ENCODE measurements around the gene NDRG4.
A peak's percentile ranks its signal among the peaks of the same experiment; 100 is the strongest.
"Not testable (repeated sequence)": the region's sequence is repeated elsewhere in the genome, so short reads cannot be mapped to it uniquely, and the experiment has no call there.

The NDRG4 gene

DNA sequence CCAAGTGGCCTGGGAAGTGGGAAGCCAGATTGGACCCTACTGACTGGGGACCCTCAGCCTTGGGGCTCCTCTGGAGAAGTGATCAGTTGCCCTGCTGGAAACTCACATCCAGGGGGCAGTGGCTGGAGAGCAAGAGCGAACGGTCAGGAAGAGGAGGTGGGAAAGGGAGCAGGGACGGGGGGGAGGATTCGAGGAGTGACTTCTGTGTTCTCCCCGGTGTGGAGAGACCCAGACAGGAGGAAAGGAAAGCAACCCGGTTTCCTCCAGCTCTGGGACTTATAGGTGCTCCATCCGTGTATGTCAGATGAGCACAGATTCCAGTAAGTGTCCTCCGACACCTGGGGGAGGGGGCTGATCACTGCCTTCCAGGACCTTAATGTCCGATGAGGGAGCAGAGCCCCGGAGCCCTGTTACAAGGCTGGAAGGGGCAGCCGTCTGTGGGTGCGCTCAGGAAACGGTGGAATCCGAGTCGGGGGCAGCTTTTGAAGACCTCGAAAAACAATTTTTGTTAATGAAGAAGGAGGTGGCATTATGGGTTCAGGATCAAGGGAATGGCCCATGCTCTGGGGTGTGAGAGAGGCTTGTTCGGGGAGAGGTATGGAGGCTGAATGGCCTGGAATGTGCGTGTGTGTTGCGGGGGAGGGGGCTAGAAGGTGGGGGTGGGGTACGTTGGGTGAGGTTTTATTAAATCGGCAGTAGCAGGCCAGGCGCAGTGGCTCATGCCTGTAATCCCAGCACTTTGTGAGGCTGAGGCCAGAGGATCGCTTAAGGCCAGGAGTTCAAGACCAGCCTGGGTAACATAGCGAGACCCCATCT is 34.8 kb upstream of the NDRG4 start:
- DNase-seq (ENCODE audit: low spot score), result no peak

DNA sequence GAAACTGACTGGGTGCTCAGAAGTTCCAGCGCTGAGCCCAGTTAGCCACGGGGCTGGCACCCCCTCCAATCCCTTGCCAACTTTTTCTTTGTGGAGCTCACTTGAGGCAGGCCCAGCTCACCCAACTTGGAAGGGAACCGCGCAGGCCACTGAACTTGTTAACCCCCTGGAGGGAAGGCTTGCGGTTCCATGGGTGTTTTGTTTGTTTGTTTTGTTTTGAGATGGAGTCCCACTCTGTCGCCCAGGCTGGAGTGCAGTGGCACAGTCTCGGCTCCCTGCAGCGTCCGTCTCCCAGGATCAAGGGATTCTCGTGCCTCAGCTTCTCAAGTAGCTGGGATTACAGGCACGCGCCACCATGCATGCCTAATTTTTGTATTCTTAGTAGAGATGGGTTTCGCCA is 34.1 kb upstream of the NDRG4 start:
- no peak for DNase-seq (ENCODE audit: low spot score)

DNA sequence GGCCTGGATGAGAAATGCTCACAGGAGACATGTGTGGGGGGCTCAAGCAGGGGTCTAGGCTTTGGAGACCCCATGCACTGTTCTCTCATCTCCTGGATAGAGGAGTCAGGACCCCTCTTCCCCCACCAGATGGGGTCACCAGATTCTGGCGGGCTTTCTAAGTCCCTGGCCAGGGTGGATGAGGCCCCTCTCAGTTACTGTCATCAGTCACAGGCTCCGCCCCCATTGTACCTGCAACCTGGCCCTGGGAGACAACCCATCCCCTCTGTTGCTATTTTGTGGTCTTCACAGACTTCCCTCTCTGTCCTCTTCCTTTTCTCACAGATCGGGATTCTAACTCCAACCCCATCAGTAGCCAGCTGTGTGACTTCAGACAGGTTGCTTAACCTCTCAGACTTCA is 33.5 kb upstream of the NDRG4 start:
- no peak for DNase-seq (ENCODE audit: low spot score)

DNA sequence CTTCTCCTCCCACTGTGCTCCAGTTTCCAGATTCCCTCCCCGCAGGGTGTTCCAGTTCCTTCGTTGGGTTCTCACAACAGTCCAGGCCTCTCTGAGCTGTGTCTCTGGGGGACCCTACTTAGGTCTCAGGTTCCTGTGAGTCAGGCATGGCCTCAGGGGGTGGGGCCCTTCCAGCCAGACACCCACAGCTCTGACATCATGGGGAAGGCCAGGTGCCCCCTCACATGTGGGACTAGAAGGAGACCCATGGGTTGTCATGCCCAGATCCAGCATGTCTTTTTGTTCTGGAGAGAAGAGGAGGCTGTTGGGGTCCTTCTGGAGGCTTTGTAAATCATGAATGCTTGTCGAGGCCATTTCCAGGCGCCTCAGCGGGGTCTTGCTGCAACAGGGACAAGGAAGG is 32.0 kb upstream of the NDRG4 start:
- DNase-seq (ENCODE audit: low spot score), result no peak

DNA sequence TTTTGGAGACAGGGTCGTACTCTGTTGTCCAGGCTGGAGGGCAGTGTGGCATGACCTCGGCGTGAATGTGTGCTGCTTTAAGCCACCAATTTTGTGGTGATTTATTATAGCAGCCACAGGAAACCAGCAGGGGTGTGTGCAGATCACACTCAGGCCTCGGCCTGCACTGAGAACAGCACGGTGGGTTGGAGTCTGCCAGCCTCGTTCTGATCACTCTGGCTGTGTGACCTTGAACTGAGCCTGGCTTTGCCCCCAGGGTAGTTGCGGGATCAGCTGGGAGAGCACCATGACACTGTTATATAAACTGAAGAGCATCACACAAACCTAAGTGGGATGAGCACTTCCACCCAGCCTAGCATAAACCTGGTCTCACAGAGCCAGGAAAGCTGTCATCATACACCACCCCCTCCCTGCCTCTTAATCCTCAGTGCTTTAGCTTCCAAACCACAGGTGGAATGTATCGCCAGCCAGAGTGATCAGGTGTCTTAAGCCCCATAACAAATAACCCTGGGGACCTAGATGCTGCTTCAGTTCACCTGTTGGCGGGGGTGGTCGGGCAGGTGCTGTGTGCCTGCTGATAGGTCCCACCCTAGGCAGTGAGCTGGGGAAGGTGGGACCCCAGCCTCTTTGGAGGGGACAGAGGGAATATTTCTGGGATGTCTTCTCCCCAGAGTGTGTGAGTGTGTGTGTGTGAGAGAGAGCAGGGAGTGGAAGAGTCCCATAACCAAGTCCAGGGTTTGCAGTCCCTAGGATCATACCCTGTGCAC is 28.6 kb upstream of the NDRG4 start:
- DNase-seq (ENCODE audit: low spot score), result no peak

DNA sequence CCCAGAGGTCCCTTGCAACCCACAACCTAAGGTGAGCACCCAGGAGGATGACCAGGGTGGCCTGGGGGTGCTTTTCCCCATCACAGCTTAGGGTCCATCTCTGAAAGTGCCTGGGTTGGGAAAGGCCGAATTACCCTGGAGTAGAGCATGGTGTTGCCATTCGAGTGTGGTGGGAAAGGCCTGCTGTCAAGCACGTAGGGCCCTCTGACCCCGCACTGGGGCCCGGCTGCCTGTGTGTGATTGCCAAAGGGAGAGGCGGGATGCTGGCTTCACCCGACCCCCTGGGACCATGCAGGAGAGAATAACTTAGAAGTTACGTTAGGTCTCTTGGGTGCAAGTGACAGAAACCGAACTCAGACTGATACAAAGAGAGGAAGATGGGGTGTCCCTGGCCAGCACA is 27.7 kb upstream of the NDRG4 start:
- DNase-seq (ENCODE audit: low spot score), result no peak

DNA sequence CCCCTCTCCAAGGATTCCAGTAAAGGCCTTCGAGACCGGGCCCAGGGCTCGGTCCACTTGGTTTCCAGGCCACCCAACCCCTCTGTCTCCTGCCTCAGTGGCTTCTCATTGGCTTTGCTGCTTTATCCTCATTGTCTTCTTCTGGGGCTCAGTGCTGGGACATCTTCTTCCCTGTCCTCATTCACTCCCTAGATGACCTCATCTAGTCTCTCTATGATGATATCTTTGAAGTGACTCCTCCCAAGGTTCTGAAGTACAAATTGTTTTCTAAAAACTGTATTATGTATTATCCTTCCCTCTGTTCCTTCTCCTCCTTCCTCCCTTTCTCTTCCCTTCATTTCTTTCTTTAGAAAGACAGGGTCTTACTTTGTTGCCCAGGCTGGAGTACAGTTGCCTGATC is 27.1 kb upstream of the NDRG4 start:
- no peak for DNase-seq (ENCODE audit: low spot score)

DNA sequence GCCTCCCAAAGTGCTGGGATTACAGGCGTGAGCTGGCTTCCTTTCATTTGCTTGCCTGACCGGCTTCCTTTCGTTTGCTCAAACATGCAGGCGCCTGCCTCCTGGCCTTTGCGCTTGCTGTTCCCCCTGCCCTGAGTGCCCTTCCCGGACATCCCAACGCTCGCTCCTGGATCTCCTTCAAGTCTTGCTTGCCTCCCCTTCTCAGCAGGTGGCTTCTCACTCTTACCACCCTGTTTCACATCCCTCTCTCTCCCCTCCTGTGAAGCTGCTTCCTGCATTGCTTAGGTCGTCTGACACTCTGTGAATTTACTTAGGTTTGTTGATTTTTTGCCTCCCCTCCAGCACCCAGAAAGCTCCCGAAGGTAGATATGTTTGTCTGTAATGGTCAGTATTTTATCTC is 25.6 kb upstream of the NDRG4 start:
- no peak for DNase-seq (ENCODE audit: low spot score)

DNA sequence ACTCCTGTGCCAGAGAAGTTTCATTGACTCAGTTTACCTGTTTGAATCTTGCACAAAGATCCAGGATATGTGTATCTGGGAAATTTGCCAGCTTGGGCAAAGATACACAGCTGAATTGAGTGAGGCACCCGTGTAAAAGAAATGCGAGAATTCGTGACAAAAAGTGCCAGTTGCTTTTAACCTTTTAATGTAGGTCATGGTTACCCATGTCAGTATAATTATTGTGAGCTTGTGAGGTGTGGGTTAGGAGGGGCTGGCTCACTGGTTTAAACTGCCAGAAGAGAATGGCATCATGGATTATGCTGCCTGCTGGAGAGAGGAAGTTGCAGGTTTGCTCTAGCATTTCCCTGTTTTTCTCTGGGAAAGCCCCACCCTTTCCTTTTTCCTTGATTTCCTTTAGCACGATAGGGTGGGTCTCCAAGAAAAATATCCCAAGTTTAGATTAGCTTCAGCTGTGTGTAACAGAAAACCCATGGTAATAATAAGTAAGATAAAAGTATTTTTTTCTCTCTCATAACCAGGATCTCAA is 24.8 kb upstream of the NDRG4 start:
- no peak for DNase-seq (ENCODE audit: low spot score)

DNA sequence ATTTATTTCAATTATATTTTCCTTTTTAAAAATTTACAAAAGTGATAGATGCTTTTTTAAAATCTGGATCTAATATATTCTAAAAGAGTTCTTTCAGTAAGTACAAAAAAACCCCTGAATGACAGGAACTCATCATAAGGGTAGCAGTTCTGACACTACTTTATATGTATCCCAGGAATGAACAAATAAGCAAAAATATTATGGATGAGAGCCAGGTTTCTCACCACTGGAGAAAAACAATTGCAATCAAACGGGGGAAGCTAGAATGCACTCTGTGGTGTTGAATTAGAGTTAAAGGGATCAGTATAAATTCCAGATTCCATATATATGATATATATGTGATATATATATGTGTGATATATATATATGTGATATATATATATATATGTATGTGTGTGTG is 23.2 kb upstream of the NDRG4 start:
- DNase-seq (ENCODE audit: low spot score), result no peak

DNA sequence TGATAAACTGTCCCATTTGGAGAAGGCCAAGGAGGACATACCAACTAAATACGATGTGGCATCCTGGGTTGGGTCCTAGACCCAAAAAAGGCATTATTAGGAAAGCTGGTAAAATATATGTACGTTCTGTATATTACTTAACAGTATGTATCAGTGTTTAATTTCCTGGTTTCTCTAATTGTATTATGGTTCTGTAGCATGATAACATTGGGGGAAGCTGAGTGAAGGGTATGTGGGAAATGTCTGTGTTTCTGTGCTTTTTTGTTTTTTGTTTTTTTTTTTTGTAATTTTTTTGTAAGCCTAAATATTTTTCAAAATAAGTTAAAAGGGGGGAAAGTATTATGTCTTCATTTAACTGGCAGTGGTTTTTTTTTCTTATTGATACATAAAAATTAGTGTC is 21.5 kb upstream of the NDRG4 start:
- no peak for DNase-seq (ENCODE audit: low spot score)

DNA sequence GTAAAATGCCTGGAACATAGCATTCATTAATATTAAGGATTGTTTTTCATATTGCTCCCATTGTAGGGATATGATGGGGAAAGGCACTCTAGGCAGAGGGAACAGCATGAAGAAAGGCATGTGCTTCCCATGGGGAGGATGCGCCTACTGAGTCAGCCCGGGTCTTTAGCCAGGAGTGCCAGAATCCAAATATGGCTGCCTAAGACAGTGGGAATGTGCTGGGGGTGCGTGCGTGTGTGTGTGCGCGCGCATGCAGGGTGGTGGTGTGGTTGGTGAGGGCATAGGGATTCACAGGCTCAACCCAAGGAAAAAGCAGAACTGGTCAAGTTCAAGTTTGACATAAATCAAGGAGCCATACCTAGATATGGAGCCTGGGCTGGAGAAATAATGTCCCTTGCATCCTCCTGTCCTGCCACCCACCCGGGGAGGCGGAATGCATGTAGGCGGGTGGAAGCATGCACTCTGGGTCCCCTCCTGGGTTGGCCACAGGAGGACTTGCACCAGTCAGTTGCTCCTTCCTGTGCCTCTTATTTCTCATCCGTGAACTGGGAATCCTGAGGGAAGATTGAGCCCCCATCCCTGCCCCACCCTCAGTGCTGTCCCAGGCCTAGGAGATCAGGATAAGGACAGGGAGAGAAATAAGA is 18.6 kb upstream of the NDRG4 start:
- no peak for DNase-seq (ENCODE audit: low spot score)

DNA sequence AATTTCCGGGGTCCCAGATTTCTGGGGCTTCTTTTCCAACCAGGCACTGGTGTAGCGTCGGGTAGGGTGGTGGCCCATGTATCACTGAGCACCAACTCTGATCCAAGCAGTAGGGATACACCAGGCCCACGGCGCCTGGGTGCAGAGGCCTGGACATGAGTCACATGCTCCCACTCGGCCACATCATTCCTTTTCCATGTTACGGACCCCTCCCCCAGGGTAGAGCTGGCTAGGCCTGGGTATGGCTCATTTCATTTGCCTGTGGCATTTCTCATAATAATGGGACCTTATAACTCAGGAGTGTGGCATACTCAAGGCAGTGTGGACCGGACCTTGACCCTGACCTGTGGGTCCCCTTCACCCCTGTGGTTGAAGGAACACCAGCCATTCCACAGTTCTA is 18.0 kb upstream of the NDRG4 start:
- no peak for DNase-seq (ENCODE audit: low spot score)

DNA sequence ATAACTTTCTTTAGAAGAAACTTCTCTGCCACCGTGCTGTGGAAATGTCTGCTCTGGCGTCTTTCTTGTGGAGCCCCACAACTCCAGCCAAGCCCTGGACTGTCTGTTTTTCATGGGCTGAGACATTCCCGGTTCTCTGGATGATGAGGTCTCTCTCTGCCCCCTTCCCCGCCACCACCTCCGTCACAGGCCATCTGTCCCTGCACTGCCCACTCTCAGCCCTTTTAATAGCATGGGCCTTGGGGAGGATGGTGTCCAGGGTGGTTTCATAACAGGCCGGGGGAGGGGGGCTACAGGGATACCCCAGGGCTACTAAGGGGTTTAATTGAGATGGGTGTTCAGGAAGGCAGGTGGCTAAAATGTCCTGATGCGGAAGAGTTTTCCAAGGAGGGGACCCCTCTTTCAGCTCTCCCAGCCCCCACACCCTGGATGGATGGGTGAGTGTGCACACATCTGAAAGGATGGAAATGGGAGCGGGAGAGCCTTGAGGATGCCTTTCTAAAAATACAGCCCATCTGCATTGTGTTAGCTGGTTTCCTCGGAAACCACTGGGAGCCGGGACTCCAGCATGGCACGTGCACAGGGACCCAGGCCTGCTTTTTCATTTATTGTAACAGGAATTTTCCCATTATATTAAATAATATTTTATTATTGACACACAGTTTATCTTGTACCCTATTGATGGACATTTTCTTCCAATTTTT is 14.6 kb upstream of the NDRG4 start:
- no peak for DNase-seq (ENCODE audit: low spot score)

DNA sequence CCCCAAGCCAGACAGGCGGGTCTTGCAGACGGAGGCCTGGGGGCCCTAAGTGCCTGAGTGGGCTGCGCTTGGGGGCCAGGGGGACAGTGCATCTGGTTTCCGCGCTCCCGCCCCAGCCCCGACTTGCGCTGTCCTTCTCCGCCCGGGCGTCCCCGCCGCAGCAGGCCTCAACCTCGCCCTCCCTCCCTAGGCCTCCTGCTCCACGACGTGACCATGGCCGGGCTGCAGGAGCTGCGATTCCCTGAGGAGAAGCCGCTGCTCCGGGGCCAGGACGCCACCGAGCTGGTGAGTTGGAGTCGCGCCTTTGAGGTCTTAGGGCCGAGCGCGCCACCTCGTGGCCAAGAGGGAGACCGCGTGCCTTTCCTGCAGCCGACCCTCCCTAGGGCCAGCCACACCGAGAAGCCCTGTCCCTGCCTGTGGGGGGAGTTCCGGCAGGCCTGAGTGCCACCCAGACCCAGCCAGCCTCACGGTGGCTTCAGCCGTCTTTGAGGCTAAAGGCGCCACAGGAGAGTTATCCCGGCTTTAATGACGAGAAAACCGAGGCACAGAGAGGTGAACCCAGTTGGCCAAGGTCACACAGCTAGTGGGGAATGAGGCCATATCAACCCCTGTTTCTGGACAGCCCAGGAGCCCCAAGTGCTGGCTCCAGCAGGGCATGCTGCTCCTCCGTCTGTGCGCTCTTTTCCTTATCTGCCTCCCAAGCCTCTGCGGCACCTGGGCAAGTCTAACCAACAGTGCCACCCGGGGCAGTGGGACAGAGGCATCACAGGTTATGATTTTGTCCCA is 12.2 kb upstream of the NDRG4 start:
- DNase-seq (ENCODE audit: low spot score), result peak; percentile 62

DNA sequence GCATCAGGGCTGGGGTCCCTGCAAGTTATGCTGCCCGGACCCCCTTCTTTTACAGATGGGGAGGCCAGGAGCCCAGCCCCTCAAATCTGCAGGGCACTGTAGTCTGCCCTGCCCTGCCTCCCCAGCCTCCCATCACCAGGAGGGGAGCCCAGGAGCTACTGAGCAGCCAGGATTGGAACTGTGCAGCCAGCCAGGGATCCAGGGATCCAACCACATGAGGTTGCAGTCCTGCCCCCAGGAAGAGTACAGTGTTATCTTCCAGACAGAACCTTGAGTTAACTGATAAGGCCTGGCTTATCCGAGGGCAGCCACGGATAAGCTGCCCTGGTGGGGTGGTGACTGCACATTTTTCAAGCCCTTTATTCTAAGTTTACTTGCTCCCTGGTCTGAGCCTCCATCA is 11.4 kb upstream of the NDRG4 start:
- DNase-seq (ENCODE audit: low spot score), result no peak

DNA sequence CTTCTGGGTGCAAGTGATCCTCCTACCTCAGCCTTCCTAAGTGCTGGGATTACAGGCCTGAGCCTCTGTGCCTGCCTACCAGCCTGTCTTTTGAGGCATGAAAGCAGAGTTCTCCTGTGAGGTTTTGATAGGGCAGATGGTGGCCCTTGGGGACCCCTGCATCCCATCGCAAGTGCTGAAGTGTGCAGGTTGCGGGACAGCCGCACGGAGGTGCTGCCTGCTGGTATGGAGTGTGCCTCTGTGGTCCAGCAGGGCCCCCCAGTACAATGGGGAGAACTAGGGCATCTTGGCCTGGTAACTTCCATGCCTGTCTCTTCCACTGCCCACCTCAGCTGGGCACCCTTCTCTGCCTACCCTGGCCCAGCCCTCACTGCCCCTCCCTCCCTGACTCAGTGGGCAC is 9.9 kb upstream of the NDRG4 start:
- no peak for DNase-seq (ENCODE audit: low spot score)

DNA sequence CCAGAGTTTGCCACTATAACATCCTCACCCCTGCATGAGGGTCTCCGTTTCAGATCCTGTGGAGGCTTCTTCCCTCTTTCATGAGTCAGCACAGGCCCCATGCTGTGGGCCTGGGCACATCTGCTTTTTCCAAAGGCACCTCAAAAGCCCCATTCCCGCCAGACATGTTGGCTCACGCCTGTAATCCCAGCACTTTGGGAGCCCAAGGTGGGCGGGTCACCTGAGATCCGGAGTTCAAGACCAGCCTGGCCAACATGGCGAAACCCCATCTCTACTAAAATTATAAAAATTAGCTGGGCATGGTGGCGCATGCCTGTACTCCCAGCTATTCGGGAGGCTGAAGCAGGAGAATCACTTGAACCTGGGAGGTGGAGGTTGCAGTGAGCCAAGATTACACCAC is 9.4 kb upstream of the NDRG4 start:
- not testable (repeated sequence) for DNase-seq (ENCODE audit: low spot score)

DNA sequence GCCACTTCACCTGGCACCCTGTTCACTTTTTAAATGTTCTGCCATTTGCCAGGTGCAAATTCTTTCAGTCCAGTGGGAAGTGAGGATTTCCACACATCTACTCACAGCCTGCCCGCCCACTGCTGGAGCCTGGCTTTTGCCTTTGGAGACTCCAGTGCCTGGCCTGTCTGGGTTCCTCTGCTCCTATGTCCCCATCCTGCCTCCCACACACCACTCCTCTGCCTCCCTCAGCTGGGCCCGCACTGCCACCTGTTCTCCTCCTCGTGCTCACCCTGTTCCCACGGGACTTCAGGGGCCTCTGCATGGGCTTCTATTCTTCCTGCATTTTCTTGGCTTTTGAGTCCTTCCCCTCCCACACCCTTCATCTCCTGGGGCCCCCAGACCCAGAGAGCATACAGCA is 7.9 kb upstream of the NDRG4 start:
- no peak for DNase-seq (ENCODE audit: low spot score)

DNA sequence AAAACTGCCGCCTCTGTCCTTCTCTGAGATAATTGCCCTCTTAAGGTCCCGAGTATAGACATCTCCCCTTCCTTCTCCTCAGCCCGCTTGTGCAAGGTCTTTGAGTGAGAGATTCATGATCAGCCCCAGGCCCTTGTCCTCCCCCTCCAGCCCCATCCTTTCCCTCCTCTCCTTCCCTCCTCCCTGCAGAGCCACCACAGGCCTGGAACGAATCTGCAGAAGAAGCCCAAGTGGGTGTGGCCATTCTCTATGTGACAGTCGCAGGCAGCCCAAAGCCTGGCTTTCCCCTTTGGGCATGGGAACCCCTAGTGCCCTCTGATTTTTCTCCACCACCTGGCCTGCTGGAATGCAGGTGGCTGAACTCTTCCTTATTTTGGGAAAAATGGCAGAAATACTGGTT is 7.2 kb upstream of the NDRG4 start:
- no peak for DNase-seq (ENCODE audit: low spot score)

DNA sequence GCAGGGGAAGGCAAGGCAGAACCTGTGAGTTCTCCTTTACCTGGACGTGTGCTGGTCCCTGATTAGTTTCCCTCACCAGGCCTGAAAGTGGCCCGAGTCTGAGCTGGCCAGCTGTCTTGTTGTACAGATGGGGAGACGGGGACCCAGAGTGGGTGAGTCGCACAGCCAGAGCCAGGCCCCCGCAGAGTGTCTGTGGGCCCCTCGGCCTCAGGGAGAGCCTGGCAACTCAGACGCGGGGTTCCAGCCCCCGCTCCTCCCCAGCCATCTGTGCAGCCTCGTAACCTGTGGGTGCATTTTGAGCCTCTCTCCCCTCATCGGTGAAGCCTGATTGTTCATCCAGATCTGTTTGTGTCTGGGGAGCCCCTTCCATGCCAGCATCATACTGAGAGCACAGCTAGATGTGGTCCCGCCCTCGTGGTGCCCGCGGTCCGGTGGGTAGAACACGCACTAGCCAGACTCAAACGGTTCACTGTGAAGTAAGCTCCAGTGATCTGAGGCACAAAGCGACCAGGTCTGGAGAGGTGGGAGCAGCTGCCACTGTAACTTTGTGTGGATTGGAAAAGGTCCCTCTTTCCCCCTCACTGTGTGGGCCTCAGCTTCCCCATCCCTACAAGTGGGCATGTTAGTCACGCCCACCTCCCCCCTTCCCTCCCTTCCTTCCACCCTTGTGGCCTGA is 6.0 kb upstream of the NDRG4 start:
- DNase-seq (ENCODE audit: low spot score), result no peak

Data from pons (tissue), 1 donor.